Cerebellar nuclear complex (tissue), 1 donor: Measurements from ENCODE around the gene SPATA33.

Experiments used
- DNase-seq, 2 experiments: peaks; one replicate each; lab custom pipeline; 2025; lab: John Stamatoyannopoulos, UW

Gene SPATA33

DNA sequence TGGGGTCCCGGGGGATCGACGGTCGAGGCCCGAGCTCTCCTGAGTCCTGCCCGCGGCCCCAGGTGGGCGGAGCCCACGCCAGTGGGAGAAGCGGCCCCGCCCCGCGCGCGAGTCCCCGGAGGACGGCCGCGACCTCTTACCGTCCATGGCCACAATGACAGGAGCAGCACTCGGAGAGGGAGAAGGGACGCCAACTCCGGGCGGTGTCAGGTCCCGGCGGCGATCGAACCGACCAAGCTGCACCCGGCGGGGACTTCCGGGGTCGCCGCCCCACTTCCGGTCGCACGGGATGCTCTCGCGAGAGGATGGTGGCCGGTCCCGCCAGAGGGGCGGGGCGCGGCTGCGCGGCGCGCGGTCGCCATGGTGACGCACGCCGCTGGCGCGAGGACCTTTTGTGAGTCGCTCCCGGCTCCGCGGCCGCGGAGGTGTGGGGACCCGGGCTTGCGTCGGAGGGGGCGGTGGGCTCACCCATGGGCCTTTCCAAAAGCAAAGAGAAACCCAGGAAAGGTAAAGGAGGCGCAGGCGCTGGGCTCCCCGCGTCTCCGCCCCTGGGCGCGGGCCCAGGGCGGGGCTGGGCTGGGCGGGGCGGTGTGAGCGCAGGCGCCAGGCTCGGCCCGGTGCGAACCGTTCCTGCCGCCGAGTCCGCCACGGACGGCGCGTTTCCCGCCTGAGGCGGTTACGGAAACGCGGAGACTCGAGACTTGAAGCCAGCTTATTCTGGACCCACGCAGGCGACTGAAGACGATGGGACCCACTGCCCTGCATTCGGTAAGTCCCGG lies at the start of gene SPATA33, which contains the start of gene CHMP1A:
Gene SPATA33, plus strand, starts transcription at position 395 of the 779 bp plus-strand sequence. Its CDS starts 76 bp downstream, at position 471.
Gene CHMP1A, minus strand, starts transcription at position 267 of the 779 bp plus-strand sequence. Its CDS starts 120 bp downstream, at position 147.
- peak in 1 of 2 experiments; percentile 29 for DNase-seq

DNA sequence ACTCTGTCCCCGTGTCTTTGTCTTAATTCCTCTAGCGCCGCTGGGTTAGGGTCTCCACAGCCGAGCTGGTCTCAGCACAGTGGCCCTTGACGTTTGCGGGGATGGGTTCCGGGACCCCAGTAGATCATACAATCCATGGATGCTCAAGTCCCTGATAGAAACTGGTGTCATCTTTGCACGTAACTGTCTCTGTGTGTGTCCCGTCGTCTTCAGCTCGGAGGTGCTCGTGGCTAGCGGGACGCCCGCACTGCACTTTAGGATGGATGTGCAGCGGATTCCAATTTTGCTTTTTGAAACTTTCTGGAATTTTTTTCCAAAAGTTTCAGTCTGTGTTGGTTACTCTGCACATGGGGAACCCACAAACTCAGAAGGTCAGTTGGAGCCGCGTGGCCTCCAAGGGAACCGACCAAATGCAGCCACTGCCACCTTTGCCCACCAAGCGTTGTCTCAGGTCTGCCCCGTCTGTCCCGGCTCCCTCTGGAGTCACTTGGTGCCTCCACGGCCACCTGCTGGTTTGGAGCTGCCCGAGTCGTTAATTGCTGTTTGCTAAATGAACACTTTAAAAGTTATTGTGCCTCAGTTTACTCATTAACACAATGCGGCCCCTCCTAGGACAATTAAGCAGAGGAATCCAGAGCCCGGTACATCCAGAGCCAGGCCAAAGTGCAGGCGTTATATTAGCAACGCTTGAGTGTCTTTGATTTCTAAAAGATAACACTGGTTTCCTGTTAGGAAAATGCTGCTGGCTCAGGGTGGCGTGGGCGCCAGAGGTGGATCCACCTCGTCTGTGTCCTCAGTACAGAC lies 49.5 kb upstream of the SPATA33 start:
- DNase-seq, result no peak

GRCh38 chr16:89610108-89610453 lies 47.6 kb upstream of the SPATA33 start:
- no peak for DNase-seq

GRCh38 chr16:89612415-89613166 lies 45.0 kb upstream of the SPATA33 start:
- DNase-seq, result no peak

DNA sequence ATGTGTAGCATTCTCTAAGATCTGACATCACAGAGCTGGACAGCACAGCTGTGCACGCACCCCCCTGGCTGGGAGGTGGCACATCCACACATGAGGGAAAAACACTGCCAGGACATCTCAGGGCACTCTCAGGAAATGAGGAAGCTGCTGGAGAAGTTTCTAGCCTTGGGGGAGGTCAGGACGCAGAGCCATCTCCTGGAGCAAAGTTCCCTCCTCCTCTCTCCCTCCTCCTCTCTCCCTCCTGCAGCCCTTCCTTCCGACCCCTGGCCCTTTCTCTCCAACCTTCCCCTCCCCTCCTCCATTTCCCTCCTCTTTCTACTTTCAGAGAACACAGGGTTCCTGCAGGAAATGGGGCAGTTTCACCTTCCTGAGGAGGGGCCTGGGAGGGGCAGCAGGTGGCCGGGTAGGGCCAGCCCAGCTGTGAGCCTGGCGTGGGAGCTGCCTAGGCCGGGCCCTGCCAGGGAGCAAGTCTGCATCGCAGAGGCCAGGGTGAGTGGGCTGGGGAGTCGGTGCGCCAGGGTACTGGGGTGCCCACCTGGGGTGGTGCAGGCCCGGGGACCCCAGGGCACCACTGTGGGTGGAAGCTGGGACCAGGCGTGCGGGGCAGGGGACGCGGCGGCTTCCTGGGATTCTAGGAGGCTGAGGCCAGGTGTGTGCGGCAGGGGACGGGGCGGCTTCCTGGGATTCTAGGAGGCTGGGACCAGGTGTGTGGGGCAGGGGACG lies 44.2 kb upstream of the SPATA33 start, which contains the start of gene DPEP1:
Gene DPEP1, plus strand, starts transcription at position 412 of the 723 bp plus-strand sequence. CDS start 16,769 bp downstream, outside the sequence.
- DNase-seq, result no peak

DNA sequence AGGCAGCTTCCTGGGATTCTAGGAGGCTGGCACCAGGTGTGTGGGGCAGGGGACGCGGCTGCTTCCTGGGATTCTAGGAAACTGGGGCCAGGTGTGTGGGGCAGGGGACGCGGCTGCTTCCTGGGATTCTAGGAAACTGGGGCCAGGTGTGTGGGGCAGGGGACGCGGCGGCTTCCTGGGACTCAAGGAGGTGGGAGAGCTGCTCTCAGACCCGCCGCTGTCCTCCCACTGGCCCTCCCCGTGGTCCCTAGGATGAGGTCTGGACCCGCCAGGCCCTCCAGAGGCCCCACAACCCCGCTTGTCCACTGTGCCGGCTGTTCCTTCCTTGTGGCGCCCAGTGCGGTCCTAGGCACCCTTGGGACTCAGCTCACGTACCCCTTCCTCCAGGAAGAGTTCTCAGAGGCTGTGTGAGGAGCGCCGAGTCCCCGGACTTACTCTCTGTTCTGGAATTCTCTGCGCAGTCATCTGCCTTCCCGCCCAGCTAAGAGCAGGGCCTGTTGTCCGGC lies 43.6 kb upstream of the SPATA33 start:
- DNase-seq, result no peak

DNA sequence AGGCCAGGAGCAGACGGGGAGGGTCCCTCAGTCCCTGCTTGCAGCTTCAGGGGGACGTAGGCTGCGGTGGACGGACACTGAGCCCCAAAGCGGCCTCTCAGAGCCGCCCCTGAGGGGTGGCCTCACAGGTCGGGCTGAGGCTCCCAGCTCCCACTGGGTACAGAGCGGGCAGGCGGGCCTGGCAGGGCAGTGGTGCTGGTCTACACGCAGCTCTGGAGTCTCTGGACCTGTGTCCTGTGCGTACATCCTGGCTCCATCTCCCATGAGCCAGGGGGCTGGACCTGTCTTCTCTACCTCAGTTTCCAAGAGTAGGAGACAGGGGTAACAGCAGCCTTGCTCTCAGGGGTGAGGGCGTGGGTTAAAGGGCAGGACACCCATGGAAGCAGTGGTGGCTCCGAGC lies 42.5 kb upstream of the SPATA33 start:
- DNase-seq, result no peak

- DNase-seq, result no peak
These were observed 42.0 kb upstream of the SPATA33 start for GRCh38 chr16:89615596-89616090.

DNA sequence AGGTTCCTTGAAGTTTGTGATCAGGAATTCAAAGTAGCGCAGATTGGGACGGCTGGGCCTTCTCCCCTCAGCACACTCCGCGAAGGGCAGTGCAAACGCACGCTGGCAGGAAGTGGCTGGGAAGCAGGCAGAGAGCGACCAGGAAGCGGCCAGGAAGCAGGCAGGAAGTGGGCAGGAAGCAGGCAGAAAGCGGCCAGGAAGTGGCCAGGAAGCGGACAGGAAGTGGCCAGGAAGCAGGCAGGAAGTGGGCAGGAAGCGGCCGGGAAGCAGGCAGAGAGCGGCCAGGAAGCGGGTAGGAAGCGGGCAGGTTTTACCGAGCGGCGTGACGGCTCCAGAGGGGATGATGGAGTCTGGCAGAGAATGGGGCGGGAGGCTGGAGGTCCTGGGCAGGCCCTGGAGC lies 41.0 kb upstream of the SPATA33 start:
- no peak for DNase-seq

GRCh38 chr16:89617036-89617435 lies 40.6 kb upstream of the SPATA33 start:
- DNase-seq, result no peak

DNA sequence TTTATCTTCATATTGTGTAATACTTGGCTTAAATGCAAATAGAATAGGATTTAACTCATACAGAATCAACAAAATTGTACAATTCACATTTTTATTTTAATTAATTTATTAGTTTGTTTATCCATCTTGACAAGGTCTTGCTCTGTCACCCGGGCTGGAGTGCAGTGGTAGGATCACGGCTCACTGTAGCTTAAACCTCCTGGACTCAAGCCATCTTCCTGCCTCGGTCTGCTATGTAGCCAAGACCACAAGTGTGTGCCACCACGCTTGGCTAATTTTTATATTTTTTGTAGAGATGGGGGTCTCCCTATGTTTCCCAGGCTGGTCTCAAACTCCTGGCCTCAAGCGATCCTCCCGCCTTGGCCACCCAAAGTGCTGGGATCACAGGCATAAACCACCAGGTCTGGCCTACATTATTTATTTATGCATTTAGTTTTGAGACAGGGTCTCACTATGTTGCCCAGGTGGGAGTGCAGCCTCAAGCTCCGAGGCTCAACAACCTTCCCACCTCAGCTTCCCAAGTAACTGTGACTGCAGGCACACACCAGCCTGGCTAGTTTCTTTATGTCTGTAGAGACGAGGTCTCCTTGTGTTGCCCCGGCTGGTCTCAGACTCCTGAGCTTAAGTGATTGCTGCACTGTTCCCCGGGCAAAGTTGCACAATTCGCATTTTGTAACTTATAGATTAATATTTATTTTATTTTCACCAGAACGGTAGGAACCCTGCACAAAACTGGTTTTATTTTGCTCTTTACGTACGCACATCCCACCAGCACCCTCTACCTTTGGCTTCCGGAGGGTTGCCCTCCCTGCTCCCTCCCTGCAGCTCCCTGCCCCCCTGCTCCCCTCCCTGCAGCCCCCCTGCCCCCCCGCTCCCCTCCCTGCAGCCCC lies 39.3 kb upstream of the SPATA33 start:
- no peak for DNase-seq

- no peak for DNase-seq
These were observed 37.8 kb upstream of the SPATA33 start for GRCh38 chr16:89619840-89620239.

- DNase-seq, result no peak
These were observed 37.2 kb upstream of the SPATA33 start for GRCh38 chr16:89620406-89620841.

GRCh38 chr16:89621136-89621697 lies 36.4 kb upstream of the SPATA33 start:
- no peak for DNase-seq

GRCh38 chr16:89621698-89622409 lies 35.8 kb upstream of the SPATA33 start:
- DNase-seq, result no peak

DNA sequence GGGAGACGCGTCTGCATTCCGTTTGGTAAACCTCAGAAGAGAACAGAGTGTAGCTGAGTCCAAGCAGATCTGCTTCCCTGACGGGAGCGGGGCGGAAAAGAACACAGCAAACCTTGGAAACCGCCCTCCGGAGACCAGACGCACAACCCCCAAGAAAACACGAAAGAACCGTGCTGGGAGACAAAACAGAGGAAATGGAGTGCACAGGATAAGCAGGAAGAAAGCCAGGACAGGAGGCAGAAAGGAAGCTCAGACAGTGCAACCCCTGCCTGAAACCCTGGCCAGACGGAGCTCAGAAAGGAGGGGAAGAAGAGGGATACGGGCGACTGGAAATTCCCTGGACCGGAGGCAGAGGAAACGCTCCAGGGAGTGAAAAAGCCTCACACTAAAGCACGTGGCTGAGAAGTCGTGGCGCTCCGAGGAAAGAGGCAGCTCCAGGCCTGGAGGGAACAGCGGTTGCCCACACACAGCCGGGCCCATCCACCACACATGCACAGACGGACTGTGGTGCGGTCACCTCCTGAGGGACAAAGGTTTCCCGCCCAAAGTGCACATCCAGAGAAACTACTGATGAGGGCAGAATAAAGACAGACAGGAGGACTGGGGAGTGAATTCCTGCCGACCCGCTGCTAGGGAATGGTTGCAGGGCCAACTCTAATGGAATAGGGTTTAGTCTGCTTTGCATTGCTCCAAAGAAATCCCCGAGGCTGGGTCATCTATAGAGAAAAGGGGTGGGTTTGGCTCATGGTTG lies 34.0 kb upstream of the SPATA33 start:
- no peak for DNase-seq

GRCh38 chr16:89624777-89625761 lies 32.6 kb upstream of the SPATA33 start:
- DNase-seq, result no peak
